Measurements from ENCODE around the gene FHAD1.

Gene FHAD1

DNA sequence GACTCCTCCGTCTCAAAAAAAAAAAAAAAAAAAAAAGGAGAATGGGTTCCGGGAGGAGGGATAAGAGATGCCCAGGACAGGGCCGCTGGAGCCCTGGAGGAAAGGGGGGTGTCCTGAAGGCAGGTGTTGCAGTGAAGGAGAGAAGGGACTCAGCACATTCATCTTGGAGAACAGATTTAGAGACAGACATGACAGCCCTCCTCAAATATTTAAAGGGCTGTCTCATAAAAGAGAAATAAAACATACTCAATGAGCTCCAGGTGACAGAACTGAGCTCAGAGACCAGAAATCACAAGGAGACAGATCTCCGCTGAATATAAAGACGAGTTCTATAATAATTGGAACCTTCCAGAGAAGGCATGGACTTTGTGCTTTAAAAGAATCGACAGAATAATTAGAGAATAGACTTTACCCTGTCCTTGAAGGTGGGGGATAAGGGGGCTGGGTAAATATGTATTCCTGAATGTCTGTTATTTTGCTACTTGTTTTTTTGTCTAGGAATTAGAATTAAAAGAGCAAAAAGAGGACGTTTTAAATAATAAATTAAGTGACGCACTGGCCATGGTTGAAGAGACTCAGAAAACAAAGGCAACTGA lies 110.7 kb downstream of the FHAD1 start (continued):
- TF ChIP-seq PPARA (CRISPR knock-in tag; IDR thresholded peaks at IDR 0.05; ENCODE audit: borderline replicate concordance) (no peak), ARNTL (CRISPR knock-in tag; IDR thresholded peaks at IDR 0.05; ENCODE audit: borderline replicate concordance, low read depth) (no peak), ZNF565 (CRISPR knock-in tag; conservative IDR thresholded peaks at IDR 0.05; ENCODE audit: low read depth) (no peak), ZNF70 (CRISPR knock-in tag; IDR thresholded peaks at IDR 0.05) (no peak), ISL1 (CRISPR knock-in tag; IDR thresholded peaks at IDR 0.05) (no peak)
- TF ChIP-seq, protein P1, sequence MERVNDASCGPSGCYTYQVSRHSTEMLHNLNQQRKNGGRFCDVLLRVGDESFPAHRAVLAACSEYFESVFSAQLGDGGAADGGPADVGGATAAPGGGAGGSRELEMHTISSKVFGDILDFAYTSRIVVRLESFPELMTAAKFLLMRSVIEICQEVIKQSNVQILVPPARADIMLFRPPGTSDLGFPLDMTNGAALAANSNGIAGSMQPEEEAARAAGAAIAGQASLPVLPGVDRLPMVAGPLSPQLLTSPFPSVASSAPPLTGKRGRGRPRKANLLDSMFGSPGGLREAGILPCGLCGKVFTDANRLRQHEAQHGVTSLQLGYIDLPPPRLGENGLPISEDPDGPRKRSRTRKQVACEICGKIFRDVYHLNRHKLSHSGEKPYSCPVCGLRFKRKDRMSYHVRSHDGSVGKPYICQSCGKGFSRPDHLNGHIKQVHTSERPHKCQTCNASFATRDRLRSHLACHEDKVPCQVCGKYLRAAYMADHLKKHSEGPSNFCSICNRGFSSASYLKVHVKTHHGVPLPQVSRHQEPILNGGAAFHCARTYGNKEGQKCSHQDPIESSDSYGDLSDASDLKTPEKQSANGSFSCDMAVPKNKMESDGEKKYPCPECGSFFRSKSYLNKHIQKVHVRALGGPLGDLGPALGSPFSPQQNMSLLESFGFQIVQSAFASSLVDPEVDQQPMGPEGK (CRISPR knock-in tag; IDR thresholded peaks at IDR 0.05; ENCODE audit: borderline replicate concordance): no peak

DNA sequence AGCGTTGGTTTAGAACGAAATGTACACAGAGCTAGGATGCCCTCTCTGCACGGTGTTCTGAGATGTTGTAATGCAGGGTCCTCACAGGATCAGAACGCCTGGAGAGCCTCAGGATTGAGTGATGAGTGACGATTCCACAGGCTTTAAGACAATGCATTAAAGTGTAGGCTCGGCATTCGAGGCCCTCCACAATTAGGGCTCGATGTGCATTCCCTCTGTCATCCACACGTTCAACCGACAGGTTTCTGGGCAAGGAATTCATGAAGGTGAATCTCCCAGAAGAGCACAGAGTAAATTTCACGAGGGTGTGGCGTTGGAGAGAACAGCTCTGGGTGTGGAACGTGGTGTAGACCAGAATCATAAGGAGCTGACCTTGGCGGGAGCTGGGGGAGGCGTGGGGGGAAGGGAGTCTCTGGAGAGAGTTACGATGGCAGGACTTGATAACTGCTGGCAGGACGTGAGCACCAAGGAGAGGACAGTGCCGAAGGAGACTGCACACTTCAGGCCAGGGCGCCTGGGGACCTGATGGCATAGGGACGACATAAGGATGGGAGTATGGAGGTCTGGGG lies 111.6 kb downstream of the FHAD1 start:
- no peak for ATAC-seq
- TF ChIP-seq ESRRG (CRISPR knock-in tag; IDR thresholded peaks at IDR 0.05) (no peak), ISL1 (CRISPR knock-in tag; IDR thresholded peaks at IDR 0.05) (no peak), ZNF8 (CRISPR knock-in tag; IDR thresholded peaks at IDR 0.05) (no peak), ZFP30 (CRISPR knock-in tag; IDR thresholded peaks at IDR 0.05) (no peak), PPARA (CRISPR knock-in tag; IDR thresholded peaks at IDR 0.05; ENCODE audit: borderline replicate concordance) (no peak), RARB (CRISPR knock-in tag; IDR thresholded peaks at IDR 0.05) (no peak), ZC3H10 (CRISPR knock-in tag; IDR thresholded peaks at IDR 0.05) (no peak), ZNF70 (CRISPR knock-in tag; IDR thresholded peaks at IDR 0.05) (no peak), OSR1 (CRISPR knock-in tag; IDR thresholded peaks at IDR 0.05) (no peak), ARNTL (CRISPR knock-in tag; IDR thresholded peaks at IDR 0.05; ENCODE audit: borderline replicate concordance, low read depth) (no peak), ZFP3 (CRISPR knock-in tag; IDR thresholded peaks at IDR 0.05) (no peak), TCF4 (CRISPR knock-in tag; IDR thresholded peaks at IDR 0.05; ENCODE audit: borderline replicate concordance) (no peak), GLIS3 (CRISPR knock-in tag; IDR thresholded peaks at IDR 0.05) (no peak), CSDC2 (CRISPR knock-in tag; IDR thresholded peaks at IDR 0.05) (no peak)
- TF ChIP-seq, protein P2, sequence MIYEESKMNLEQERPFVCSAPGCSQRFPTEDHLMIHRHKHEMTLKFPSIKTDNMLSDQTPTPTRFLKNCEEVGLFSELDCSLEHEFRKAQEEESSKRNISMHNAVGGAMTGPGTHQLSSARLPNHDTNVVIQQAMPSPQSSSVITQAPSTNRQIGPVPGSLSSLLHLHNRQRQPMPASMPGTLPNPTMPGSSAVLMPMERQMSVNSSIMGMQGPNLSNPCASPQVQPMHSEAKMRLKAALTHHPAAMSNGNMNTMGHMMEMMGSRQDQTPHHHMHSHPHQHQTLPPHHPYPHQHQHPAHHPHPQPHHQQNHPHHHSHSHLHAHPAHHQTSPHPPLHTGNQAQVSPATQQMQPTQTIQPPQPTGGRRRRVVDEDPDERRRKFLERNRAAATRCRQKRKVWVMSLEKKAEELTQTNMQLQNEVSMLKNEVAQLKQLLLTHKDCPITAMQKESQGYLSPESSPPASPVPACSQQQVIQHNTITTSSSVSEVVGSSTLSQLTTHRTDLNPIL (CRISPR knock-in tag; IDR thresholded peaks at IDR 0.05; ENCODE audit: low read depth): no peak
- TF ChIP-seq, protein P3, sequence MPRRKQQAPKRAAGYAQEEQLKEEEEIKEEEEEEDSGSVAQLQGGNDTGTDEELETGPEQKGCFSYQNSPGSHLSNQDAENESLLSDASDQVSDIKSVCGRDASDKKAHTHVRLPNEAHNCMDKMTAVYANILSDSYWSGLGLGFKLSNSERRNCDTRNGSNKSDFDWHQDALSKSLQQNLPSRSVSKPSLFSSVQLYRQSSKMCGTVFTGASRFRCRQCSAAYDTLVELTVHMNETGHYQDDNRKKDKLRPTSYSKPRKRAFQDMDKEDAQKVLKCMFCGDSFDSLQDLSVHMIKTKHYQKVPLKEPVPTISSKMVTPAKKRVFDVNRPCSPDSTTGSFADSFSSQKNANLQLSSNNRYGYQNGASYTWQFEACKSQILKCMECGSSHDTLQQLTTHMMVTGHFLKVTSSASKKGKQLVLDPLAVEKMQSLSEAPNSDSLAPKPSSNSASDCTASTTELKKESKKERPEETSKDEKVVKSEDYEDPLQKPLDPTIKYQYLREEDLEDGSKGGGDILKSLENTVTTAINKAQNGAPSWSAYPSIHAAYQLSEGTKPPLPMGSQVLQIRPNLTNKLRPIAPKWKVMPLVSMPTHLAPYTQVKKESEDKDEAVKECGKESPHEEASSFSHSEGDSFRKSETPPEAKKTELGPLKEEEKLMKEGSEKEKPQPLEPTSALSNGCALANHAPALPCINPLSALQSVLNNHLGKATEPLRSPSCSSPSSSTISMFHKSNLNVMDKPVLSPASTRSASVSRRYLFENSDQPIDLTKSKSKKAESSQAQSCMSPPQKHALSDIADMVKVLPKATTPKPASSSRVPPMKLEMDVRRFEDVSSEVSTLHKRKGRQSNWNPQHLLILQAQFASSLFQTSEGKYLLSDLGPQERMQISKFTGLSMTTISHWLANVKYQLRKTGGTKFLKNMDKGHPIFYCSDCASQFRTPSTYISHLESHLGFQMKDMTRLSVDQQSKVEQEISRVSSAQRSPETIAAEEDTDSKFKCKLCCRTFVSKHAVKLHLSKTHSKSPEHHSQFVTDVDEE (CRISPR knock-in tag; IDR thresholded peaks at IDR 0.05): no peak
- TF ChIP-seq, protein P4, sequence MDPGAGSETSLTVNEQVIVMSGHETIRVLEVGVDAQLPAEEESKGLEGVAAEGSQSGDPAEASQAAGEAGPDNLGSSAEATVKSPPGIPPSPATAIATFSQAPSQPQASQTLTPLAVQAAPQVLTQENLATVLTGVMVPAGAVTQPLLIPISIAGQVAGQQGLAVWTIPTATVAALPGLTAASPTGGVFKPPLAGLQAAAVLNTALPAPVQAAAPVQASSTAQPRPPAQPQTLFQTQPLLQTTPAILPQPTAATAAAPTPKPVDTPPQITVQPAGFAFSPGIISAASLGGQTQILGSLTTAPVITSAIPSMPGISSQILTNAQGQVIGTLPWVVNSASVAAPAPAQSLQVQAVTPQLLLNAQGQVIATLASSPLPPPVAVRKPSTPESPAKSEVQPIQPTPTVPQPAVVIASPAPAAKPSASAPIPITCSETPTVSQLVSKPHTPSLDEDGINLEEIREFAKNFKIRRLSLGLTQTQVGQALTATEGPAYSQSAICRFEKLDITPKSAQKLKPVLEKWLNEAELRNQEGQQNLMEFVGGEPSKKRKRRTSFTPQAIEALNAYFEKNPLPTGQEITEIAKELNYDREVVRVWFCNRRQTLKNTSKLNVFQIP (CRISPR knock-in tag; IDR thresholded peaks at IDR 0.05; ENCODE audit: borderline replicate concordance, low read depth): no peak

DNA sequence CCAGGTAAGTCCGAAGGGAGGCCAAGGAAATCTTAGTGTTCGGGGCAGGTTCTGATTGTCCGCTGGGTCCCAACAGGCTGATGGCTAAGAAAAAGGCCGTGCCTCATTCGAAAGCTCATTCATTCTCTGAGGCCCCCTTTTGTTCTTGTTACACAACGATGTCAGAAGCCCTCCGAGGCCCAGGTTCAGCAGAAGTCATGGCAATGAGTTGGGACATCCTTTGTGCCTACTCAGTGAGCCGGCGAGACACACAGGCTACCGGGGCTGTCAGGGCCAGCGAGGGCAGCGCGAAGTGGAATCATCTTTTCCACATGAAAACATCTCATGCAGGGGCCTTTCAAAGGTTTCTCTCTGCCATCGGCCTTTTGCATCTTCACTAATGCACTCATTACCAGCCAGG lies 113.7 kb downstream of the FHAD1 start:
- ATAC-seq: no peak
- no peak for TF ChIP-seq ZNF565 (CRISPR knock-in tag; conservative IDR thresholded peaks at IDR 0.05; ENCODE audit: low read depth)
- no peak for TF ChIP-seq ZNF70 (CRISPR knock-in tag; IDR thresholded peaks at IDR 0.05)
- TF ChIP-seq SNAI2 (CRISPR knock-in tag; IDR thresholded peaks at IDR 0.05): no peak
- no peak for TF ChIP-seq ZFP30 (CRISPR knock-in tag; IDR thresholded peaks at IDR 0.05)
- no peak for TF ChIP-seq PPARA (CRISPR knock-in tag; IDR thresholded peaks at IDR 0.05; ENCODE audit: borderline replicate concordance)
- TF ChIP-seq RARB (CRISPR knock-in tag; IDR thresholded peaks at IDR 0.05): no peak
- TF ChIP-seq ZC3H10 (CRISPR knock-in tag; IDR thresholded peaks at IDR 0.05): no peak
- no peak for TF ChIP-seq CSDC2 (CRISPR knock-in tag; IDR thresholded peaks at IDR 0.05)
- TF ChIP-seq, protein P1 (CRISPR knock-in tag; IDR thresholded peaks at IDR 0.05; ENCODE audit: borderline replicate concordance): no peak
- no peak for TF ChIP-seq TCF4 (CRISPR knock-in tag; IDR thresholded peaks at IDR 0.05; ENCODE audit: borderline replicate concordance)
- TF ChIP-seq ZNF8 (CRISPR knock-in tag; IDR thresholded peaks at IDR 0.05): no peak

Data from SK-N-SH treated with all-trans-retinoic acid at 6 μM for 48 hours (cell line).